Activated CD8-positive, alpha-beta memory T cell treated with anti-CD3 and anti-CD28 coated beads, Interleukin-2, amount 50 U/mL, for 48 hours (primary cell): ENCODE measurements around the gene LST1.

Experiments used
- DNase-seq: peaks from one replicate; pipeline ENCODE4 v3.0.0-alpha.2; 2020

LST1 gene

DNA sequence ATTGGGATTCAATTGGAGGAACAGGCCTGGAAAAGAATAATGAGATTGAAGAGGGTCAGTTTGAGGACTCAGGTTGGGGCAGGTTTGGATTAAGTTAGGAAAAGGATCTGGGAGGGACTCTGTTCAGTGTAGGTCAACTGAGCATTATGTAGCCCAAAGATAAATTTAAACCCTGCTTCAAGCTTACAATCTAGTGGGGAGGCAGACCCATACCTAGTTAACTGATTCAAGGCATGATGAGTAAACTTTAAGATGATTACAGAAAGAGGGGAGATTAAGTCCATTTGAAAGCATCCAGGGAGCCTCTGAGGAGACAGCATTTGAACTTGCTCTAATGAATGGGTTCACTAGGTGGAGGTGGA lies 25.4 kb upstream of the LST1 start:
- no peak for DNase-seq

GRCh38 chr6:31567531-31568370 lies 18.3 kb upstream of the LST1 start:
- DNase-seq = no peak

DNA sequence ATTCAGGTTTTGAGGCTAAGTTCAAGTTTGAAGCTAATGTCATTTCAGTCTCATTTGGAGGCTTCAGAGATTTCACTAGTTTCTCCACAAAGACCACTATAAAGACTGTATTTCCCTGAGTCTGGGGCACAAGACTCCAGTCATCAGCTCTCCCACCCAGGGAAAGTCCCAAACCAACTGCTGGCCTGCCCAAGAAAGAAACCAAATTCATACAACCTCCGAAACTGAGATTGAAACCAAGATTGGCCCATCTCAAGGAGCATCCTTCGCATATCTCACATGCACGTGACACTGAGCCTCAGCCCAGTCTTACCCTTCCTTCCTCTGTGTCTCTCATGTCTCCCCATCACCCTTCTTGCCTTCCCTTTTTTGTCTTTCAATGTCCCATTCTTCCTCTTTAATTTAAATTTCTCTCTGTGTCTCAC lies 17.5 kb upstream of the LST1 start:
- no peak for DNase-seq

- no peak for DNase-seq
Observed at GRCh38 chr6:31569861-31570536, 16.1 kb upstream of the LST1 start.

DNA sequence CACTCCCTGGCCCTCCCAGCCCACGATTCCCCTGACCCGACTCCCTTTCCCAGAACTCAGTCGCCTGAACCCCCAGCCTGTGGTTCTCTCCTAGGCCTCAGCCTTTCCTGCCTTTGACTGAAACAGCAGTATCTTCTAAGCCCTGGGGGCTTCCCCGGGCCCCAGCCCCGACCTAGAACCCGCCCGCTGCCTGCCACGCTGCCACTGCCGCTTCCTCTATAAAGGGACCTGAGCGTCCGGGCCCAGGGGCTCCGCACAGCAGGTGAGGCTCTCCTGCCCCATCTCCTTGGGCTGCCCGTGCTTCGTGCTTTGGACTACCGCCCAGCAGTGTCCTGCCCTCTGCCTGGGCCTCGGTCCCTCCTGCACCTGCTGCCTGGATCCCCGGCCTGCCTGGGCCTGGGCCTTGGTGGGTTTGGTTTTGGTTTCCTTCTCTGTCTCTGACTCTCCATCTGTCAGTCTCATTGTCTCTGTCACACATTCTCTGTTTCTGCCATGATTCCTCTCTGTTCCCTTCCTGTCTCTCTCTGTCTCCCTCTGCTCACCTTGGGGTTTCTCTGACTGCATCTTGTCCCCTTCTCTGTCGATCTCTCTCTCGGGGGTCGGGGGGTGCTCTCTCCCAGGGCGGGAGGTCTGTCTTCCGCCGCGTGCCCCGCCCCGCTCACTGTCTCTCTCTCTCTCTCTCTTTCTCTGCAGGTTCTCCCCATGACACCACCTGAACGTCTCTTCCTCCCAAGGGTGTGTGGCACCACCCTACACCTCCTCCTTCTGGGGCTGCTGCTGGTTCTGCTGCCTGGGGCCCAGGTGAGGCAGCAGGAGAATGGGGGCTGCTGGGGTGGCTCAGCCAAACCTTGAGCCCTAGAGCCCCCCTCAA lies 13.8 kb upstream of the LST1 start, which contains the start of gene LTA:
TSS of gene LTA (plus strand) at position 249 of the 871 bp plus-strand sequence. CDS start at position 703, 454 bp downstream.
- peak; percentile 92 for DNase-seq

DNA sequence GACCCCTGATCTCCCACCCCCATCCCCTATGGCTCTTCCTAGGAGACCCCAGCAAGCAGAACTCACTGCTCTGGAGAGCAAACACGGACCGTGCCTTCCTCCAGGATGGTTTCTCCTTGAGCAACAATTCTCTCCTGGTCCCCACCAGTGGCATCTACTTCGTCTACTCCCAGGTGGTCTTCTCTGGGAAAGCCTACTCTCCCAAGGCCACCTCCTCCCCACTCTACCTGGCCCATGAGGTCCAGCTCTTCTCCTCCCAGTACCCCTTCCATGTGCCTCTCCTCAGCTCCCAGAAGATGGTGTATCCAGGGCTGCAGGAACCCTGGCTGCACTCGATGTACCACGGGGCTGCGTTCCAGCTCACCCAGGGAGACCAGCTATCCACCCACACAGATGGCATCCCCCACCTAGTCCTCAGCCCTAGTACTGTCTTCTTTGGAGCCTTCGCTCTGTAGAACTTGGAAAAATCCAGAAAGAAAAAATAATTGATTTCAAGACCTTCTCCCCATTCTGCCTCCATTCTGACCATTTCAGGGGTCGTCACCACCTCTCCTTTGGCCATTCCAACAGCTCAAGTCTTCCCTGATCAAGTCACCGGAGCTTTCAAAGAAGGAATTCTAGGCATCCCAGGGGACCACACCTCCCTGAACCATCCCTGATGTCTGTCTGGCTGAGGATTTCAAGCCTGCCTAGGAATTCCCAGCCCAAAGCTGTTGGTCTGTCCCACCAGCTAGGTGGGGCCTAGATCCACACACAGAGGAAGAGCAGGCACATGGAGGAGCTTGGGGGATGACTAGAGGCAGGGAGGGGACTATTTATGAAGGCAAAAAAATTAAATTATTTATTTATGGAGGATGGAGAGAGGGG lies 12.6 kb upstream of the LST1 start:
- no peak for DNase-seq

GRCh38 chr6:31574106-31575061 lies 11.7 kb upstream of the LST1 start:
- peak; percentile 84 for DNase-seq

- peak; percentile 93 for DNase-seq
Observed at GRCh38 chr6:31575335-31575901, 10.7 kb upstream of the LST1 start, which contains the start of gene TNF. Gene TNF (plus strand): TSS chr6:31575565. CDS start chr6:31575742, 177 bp downstream.

DNA sequence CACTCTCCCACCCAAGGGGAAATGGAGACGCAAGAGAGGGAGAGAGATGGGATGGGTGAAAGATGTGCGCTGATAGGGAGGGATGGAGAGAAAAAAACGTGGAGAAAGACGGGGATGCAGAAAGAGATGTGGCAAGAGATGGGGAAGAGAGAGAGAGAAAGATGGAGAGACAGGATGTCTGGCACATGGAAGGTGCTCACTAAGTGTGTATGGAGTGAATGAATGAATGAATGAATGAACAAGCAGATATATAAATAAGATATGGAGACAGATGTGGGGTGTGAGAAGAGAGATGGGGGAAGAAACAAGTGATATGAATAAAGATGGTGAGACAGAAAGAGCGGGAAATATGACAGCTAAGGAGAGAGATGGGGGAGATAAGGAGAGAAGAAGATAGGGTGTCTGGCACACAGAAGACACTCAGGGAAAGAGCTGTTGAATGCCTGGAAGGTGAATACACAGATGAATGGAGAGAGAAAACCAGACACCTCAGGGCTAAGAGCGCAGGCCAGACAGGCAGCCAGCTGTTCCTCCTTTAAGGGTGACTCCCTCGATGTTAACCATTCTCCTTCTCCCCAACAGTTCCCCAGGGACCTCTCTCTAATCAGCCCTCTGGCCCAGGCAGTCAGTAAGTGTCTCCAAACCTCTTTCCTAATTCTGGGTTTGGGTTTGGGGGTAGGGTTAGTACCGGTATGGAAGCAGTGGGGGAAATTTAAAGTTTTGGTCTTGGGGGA lies 10.0 kb upstream of the LST1 start:
- no peak for DNase-seq

DNA sequence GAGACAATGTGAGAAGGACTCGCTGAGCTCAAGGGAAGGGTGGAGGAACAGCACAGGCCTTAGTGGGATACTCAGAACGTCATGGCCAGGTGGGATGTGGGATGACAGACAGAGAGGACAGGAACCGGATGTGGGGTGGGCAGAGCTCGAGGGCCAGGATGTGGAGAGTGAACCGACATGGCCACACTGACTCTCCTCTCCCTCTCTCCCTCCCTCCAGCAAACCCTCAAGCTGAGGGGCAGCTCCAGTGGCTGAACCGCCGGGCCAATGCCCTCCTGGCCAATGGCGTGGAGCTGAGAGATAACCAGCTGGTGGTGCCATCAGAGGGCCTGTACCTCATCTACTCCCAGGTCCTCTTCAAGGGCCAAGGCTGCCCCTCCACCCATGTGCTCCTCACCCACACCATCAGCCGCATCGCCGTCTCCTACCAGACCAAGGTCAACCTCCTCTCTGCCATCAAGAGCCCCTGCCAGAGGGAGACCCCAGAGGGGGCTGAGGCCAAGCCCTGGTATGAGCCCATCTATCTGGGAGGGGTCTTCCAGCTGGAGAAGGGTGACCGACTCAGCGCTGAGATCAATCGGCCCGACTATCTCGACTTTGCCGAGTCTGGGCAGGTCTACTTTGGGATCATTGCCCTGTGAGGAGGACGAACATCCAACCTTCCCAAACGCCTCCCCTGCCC lies 9.0 kb upstream of the LST1 start:
- DNase-seq = peak; percentile 78

DNA sequence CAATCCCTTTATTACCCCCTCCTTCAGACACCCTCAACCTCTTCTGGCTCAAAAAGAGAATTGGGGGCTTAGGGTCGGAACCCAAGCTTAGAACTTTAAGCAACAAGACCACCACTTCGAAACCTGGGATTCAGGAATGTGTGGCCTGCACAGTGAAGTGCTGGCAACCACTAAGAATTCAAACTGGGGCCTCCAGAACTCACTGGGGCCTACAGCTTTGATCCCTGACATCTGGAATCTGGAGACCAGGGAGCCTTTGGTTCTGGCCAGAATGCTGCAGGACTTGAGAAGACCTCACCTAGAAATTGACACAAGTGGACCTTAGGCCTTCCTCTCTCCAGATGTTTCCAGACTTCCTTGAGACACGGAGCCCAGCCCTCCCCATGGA lies 8.5 kb upstream of the LST1 start:
- DNase-seq = no peak

- DNase-seq = no peak
Observed at GRCh38 chr6:31578184-31579118, 7.6 kb upstream of the LST1 start.

- DNase-seq = no peak
Observed at GRCh38 chr6:31579119-31579505, 7.0 kb upstream of the LST1 start.

DNA sequence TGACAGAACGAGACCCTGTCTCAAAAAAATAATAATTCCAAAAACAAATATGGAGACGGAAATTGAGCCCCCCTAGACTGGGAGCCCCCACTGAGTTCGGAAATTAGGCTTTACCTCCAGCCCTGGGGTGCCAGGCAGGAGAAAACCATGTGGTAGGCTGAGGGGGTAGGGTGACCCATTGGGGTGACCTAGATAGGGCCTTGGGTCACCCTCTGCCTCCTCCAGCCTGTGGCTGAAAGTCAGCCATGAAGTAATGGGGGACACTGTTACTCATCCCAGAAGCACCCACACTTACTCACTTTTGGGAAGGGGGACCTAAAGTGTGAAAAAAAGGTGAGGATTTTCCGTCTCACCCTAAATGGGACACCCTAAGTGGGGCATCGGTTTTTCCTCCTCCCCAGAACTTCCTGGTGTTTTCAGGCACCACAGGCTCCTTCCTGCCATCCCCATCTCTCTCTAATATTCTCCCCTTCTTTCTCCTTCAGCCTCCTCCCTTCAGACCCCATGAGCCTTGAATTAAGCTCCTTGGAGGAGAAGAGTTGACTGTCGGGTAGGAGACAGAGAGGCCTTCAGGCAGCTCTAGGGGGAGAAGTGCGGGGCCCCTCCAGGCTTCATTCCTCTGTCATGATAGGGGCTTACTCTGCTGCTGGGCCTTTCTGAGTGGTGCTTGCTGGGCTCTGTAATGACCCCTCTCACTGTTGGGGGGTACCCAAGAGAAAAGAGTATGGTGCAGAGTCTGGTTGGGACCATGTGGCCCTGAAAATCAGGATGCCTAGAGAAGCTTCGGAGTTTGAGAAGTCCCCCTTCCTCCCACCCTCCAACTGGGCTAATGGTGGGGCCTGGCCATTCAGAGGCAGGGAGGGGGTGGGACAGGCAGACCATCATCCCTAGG lies 6.3 kb upstream of the LST1 start:
- no peak for DNase-seq

- no peak for DNase-seq
Observed at GRCh38 chr6:31580438-31580740, 5.7 kb upstream of the LST1 start.

DNA sequence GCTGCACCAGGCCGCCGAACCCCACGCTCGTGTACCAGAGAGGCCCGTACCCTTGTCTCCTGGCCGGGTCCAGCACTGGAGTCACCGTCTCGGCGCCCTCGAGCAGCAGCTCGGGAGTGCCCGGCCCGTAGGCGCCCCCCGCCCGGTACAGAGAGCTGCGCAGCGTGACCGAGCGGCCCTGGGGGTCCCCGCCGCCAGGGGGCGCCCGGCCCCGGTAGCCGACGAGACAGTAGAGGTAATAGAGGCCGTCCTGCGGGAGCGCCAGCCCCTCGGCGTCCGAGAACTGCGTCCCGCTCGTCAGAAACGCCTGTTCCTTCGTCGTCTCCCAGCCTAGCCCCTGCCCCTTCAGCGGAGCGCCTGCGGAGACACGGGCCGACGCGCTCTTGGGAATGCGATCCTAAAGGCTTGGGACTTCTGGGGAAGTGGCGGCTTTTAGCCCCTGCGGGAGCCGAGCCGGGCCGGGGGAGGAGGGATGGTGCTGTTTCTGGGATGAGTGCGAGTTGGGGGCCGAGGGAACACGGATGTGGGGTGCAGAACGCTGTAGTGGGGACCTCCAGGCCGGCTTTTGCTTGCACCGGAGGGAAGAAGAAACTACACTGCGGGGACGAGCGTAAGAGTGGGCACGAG lies 5.2 kb upstream of the LST1 start:
- peak; percentile 99 for DNase-seq
